Ishikawa (cell line): ENCODE data around the gene AZU1.

Source experiments
- CEBPB ChIP-seq: IDR thresholded peaks from 2 replicates; pipeline ENCODE4 v1.6.1; 2012
- REST ChIP-seq: IDR thresholded peaks from 2 replicates; pipeline ENCODE4 v1.6.1; 2012; ENCODE audit warnings: low read depth, mild to moderate bottlenecking
- TAF1 ChIP-seq: IDR thresholded peaks from 2 replicates; pipeline ENCODE4 v1.6.1; 2012; ENCODE audit warnings: low read depth, mild to moderate bottlenecking
- TF ChIP-seq, protein P1 (sequence below): IDR thresholded peaks from 2 replicates; pipeline ENCODE4 v1.6.1; 2012

- no peak for TF ChIP-seq TAF1
- no peak for TF ChIP-seq REST
- TF ChIP-seq, protein P1, sequence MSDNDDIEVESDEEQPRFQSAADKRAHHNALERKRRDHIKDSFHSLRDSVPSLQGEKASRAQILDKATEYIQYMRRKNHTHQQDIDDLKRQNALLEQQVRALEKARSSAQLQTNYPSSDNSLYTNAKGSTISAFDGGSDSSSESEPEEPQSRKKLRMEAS = peak; percentile 69
- 0 out of 2 replicates have a peak, but pooled peaks have one; percentile 8 for TF ChIP-seq CEBPB
These were observed 41.9 kb downstream of the AZU1 start for GRCh38 chr19:869245-870177.
